ENCODE measurements around the gene SCARF2. TPM values are rescaled to one million over a fixed set of nuclear protein-coding genes. Genes with fewer than 3 reads are reported as not detected.

Gene SCARF2
- total and polyA plus RNA-seq, 2 donors (not counting 1 experiment from before 2014, with no cell fraction given) = 8.1 to 14.5 TPM

GRCh38 chr22:20435436-20436306, 2.0 kb downstream of the SCARF2 start:
- no peaks in the 10 kb centered on the region for H3K27me3 ChIP-seq (ENCODE audit: control insufficient read depth, insufficient read depth, low read length)
- TF ChIP-seq CTCF (conservative IDR thresholded peaks at IDR 0.05 in 1 of 2, IDR thresholded peaks at IDR 0.05 in 1 of 2; ENCODE audit: low read depth in 1 of 2, low read length in 2 of 2) = no peak
- TF ChIP-seq EZH2 (IDR thresholded peaks at IDR 0.05; ENCODE audit: low read length, missing control alignments) = no peak
- no peaks in the 10 kb centered on the region for H3K36me3 ChIP-seq (ENCODE audit: control insufficient read depth, insufficient read depth, low read length)
- peaks cover 14% of the 10 kb centered on the region for H3K4me1 ChIP-seq (ENCODE audit: control insufficient read depth, extremely low read depth, insufficient read depth, low read length)
- H3K9ac ChIP-seq (ENCODE audit: insufficient read depth, low read length) = peak overlapping the region; percentile 82
- H3K9me3 ChIP-seq (ENCODE audit: control insufficient read depth, insufficient read depth, low read depth, low read length) = no peaks in the 10 kb centered on the region
- peak overlapping the region; percentile 59 to 88 (median 86) for H3K4me3 ChIP-seq (replicated peaks in 1 of 4; ENCODE audit: control extremely low read depth in 1 of 4, insufficient read depth in 1 of 4, low read depth in 3 of 4, low read length in 4 of 4)
- peak overlapping the region; percentile 97 for H3K4me2 ChIP-seq (ENCODE audit: extremely low read depth, insufficient read depth, low read length)
- DNase-seq (ENCODE audit: low read depth in 2 of 2) = no peak
- H3K79me2 ChIP-seq (ENCODE audit: control insufficient read depth, insufficient read depth, low read length) = peaks cover 41% of the 10 kb centered on the region
- no peaks in the 10 kb centered on the region for H4K20me1 ChIP-seq (ENCODE audit: control insufficient read depth, extremely low read depth, insufficient read depth, low read length)
- H2AFZ ChIP-seq (ENCODE audit: low read length) = no peak overlapping the region
- H3K27ac ChIP-seq (ENCODE audit: insufficient read depth, low read length) = peak overlapping the region; percentile 40

- Histone ChIP-seq H3K4me1 (ENCODE audit: control insufficient read depth, extremely low read depth, insufficient read depth, low read length) (peaks cover 14% of the 10 kb centered on the region), H3K36me3 (ENCODE audit: control insufficient read depth, insufficient read depth, low read length) (peaks cover 7% of the 10 kb centered on the region), H3K9ac (ENCODE audit: insufficient read depth, low read length) (no peak overlapping the region), H3K4me2 (ENCODE audit: extremely low read depth, insufficient read depth, low read length) (no peak overlapping the region), H4K20me1 (ENCODE audit: control insufficient read depth, extremely low read depth, insufficient read depth, low read length) (no peaks in the 10 kb centered on the region), H2AFZ (ENCODE audit: low read length) (no peak overlapping the region), H3K79me2 (ENCODE audit: control insufficient read depth, insufficient read depth, low read length) (peaks cover 43% of the 10 kb centered on the region), H3K4me3 (replicated peaks in 1 of 4; ENCODE audit: control extremely low read depth in 1 of 4, insufficient read depth in 1 of 4, low read depth in 3 of 4, low read length in 4 of 4) (no peak overlapping the region), H3K27me3 (ENCODE audit: control insufficient read depth, insufficient read depth, low read length) (no peaks in the 10 kb centered on the region), H3K27ac (ENCODE audit: insufficient read depth, low read length) (no peak overlapping the region), H3K9me3 (ENCODE audit: control insufficient read depth, insufficient read depth, low read depth, low read length) (no peaks in the 10 kb centered on the region)
- no peak for DNase-seq (ENCODE audit: low read depth in 2 of 2)
- TF ChIP-seq CTCF (conservative IDR thresholded peaks at IDR 0.05 in 1 of 2, IDR thresholded peaks at IDR 0.05 in 1 of 2; ENCODE audit: low read depth in 1 of 2, low read length in 2 of 2) (no peak), EZH2 (IDR thresholded peaks at IDR 0.05; ENCODE audit: low read length, missing control alignments) (no peak)
Observed at GRCh38 chr22:20434773-20435172, 2.9 kb downstream of the SCARF2 start.

GRCh38 chr22:20434264-20434751, 3.3 kb downstream of the SCARF2 start:
- H4K20me1 ChIP-seq (ENCODE audit: control insufficient read depth, extremely low read depth, insufficient read depth, low read length) = no peaks in the 10 kb centered on the region
- no peak overlapping the region for H3K4me3 ChIP-seq (replicated peaks in 1 of 4; ENCODE audit: control extremely low read depth in 1 of 4, insufficient read depth in 1 of 4, low read depth in 3 of 4, low read length in 4 of 4)
- H3K27ac ChIP-seq (ENCODE audit: insufficient read depth, low read length) = no peak overlapping the region
- H3K9me3 ChIP-seq (ENCODE audit: control insufficient read depth, insufficient read depth, low read depth, low read length) = no peaks in the 10 kb centered on the region
- H3K4me1 ChIP-seq (ENCODE audit: control insufficient read depth, extremely low read depth, insufficient read depth, low read length) = peaks cover 14% of the 10 kb centered on the region
- H3K36me3 ChIP-seq (ENCODE audit: control insufficient read depth, insufficient read depth, low read length) = peaks cover 10% of the 10 kb centered on the region
- no peaks in the 10 kb centered on the region for H3K27me3 ChIP-seq (ENCODE audit: control insufficient read depth, insufficient read depth, low read length)
- peaks cover 43% of the 10 kb centered on the region for H3K79me2 ChIP-seq (ENCODE audit: control insufficient read depth, insufficient read depth, low read length)
- TF ChIP-seq EZH2 (IDR thresholded peaks at IDR 0.05; ENCODE audit: low read length, missing control alignments) = no peak
- no peak for TF ChIP-seq CTCF (conservative IDR thresholded peaks at IDR 0.05 in 1 of 2, IDR thresholded peaks at IDR 0.05 in 1 of 2; ENCODE audit: low read depth in 1 of 2, low read length in 2 of 2)
- no peak overlapping the region for H2AFZ ChIP-seq (ENCODE audit: low read length)
- no peak overlapping the region for H3K4me2 ChIP-seq (ENCODE audit: extremely low read depth, insufficient read depth, low read length)
- no peak overlapping the region for H3K9ac ChIP-seq (ENCODE audit: insufficient read depth, low read length)
- DNase-seq (ENCODE audit: low read depth in 2 of 2) = no peak
